HCT116 (cell line): Measurements from ENCODE around the gene LAMTOR3. TPM values are rescaled to one million over a fixed set of nuclear protein-coding genes. Genes with fewer than 3 reads are reported as not detected.

Experiments
- ATAC-seq: fragments of 200-7000 bp; cut with Tn5 transposase; 2 replicates; pipeline ENCODE4 v1.9.1; 2020; ENCODE audit warnings: mild to moderate bottlenecking, moderate library complexity
- BruUV-seq: library from RNA; stranded (reverse); fragments of 400-500 nt; replicated peaks from 2 replicates; lab custom pipeline; 2021; lab: Mats Ljungman, UMichigan
- CTCF ChIA-PET: fragments of 300-600 bp; sonication (Branson Sonifier 250); formaldehyde crosslinking; loops from one replicate; lab custom pipeline; 2021; ENCODE audit warnings: antibody characterized with exemption; lab: Charles Lee
- POLR2A ChIA-PET: fragments of 300-600, 350-600 bp; sonication (Branson Sonifier 250); formaldehyde crosslinking; loops from one replicate; lab custom pipeline; 2021; ENCODE audit warnings: antibody characterized with exemption; lab: Charles Lee
- RAD21 ChIA-PET, 2 experiments: fragments of 300-600 bp; sonication (Branson Sonifier 250); formaldehyde crosslinking; loops; one replicate each; lab custom pipeline; 2023; ENCODE audit warnings: low total read pairs in 2 of 2; ENCODE audit not compliant: uncharacterized antibody in 2 of 2, unreplicated experiment in 2 of 2, low non-redundant PET in 1 of 2; lab: Charles Lee
- DNase-seq: peaks from one replicate; pipeline ENCODE4 v3.0.0-alpha.2; 2010; ENCODE audit warnings: low read depth, low spot score
- H2AFZ ChIP-seq: fragments of 200-600 bp; shearing (Covaris generic), sonication (generic); 2 replicates; pipeline ENCODE4 v1.6.1; 2017; ENCODE audit warnings: low read depth, mixed run types, mixed read lengths, antibody characterized with exemption, low read length; ENCODE audit not compliant: poor library complexity, severe bottlenecking
- H3K27ac ChIP-seq: 2 replicates; pipeline ENCODE4 v1.5.1; 2012; ENCODE audit warnings: low read depth, low read length
- H3K27me3 ChIP-seq: fragments of 200-600 bp; sonication (generic); 2 replicates; pipeline ENCODE4 v1.6.1; 2016; ENCODE audit warnings: mixed run types, low read length, mixed read lengths; ENCODE audit not compliant: insufficient read depth
- H3K36me3 ChIP-seq, 2 experiments: fragments of 200-500 bp in 1 of 2; fragments of 200-600 bp in 1 of 2; sonication (Bioruptor generic) in 1 of 2; sonication (generic) in 1 of 2; 2 replicates each; pipeline versions ENCODE4 v1.5.1 to v1.6.1; 2014 to 2016; ENCODE audit warnings: low read length in 2 of 2, inconsistent platforms in 1 of 2, mixed read lengths in 1 of 2, mixed run types in 1 of 2; ENCODE audit not compliant: insufficient read depth in 2 of 2, control insufficient read depth in 1 of 2
- H3K4me1 ChIP-seq, 2 experiments: fragments of 200-600 bp in 1 of 2; sonication (generic) in 1 of 2; 2 replicates each; pipeline versions ENCODE4 v1.5.1 to v1.6.1; 2012 to 2017; ENCODE audit warnings: low read length in 2 of 2, inconsistent platforms in 1 of 2, mild to moderate bottlenecking in 1 of 2, mixed read lengths in 1 of 2, mixed run types in 1 of 2, moderate library complexity in 1 of 2; ENCODE audit not compliant: insufficient read depth in 2 of 2, control insufficient read depth in 1 of 2
- H3K4me2 ChIP-seq: fragments of 200-600 bp; sonication (generic); 2 replicates; pipeline ENCODE4 v1.6.1; 2017; ENCODE audit warnings: mixed run types, low read length, mixed read lengths
- H3K4me3 ChIP-seq, 2 experiments: fragments of 200-600 bp in 1 of 2; sonication (generic) in 1 of 2; replicated peaks in 1 of 2; 2 replicates each; pipeline ENCODE4 v1.5.1; 2011 to 2016; ENCODE audit warnings: low read length in 2 of 2, control low read depth in 1 of 2, low read depth in 1 of 2, mild to moderate bottlenecking in 1 of 2, mixed read lengths in 1 of 2, mixed run types in 1 of 2
- H3K79me2 ChIP-seq: fragments of 200-600 bp; sonication (generic); 2 replicates; pipeline ENCODE4 v1.6.1; 2017; ENCODE audit warnings: mild to moderate bottlenecking, mixed run types, low read length, moderate library complexity, mixed read lengths; ENCODE audit not compliant: insufficient read depth
- H3K9ac ChIP-seq: fragments of 200-600 bp; sonication (generic); 2 replicates; pipeline ENCODE4 v1.6.1; 2016; ENCODE audit warnings: low read length, mixed read lengths
- H3K9me2 ChIP-seq: fragments of 200-600 bp; sonication (generic), shearing (Covaris generic); 2 replicates; pipeline ENCODE4 v1.6.1; 2017; ENCODE audit warnings: mixed run types, mild to moderate bottlenecking, moderate library complexity; ENCODE audit not compliant: insufficient read depth
- H3K9me3 ChIP-seq, 2 experiments: fragments of 200-500 bp in 1 of 2; fragments of 200-600 bp in 1 of 2; sonication (Bioruptor generic) in 1 of 2; sonication (generic) in 1 of 2; 2 replicates each; pipeline ENCODE4 v1.6.1; 2014 to 2017; ENCODE audit warnings: low read length in 2 of 2, mixed read lengths in 2 of 2, inconsistent platforms in 1 of 2, low read depth in 1 of 2, mild to moderate bottlenecking in 1 of 2, mixed run types in 1 of 2, moderate library complexity in 1 of 2; ENCODE audit not compliant: control insufficient read depth in 1 of 2, insufficient read depth in 1 of 2
- H4K20me1 ChIP-seq: fragments of 200-600 bp; sonication (generic), shearing (Covaris generic); 2 replicates; pipeline ENCODE4 v1.6.1; 2017; ENCODE audit warnings: mixed run types, mild to moderate bottlenecking, moderate library complexity; ENCODE audit not compliant: insufficient read depth
- CEBPB ChIP-seq: IDR thresholded peaks from 2 replicates; pipeline ENCODE4 v1.6.1; 2012; ENCODE audit warnings: low read depth
- CTCF ChIP-seq, 3 experiments: fragments of 200-600 bp in 1 of 3; sonication (generic) in 1 of 3; IDR thresholded peaks in 2 of 3; conservative IDR thresholded peaks in 1 of 3; 2 replicates each; pipeline ENCODE4 v1.5.1; 2012 to 2017; ENCODE audit warnings: low read depth in 2 of 3, low read length in 2 of 3, antibody characterized with exemption in 1 of 3, borderline replicate concordance in 1 of 3, control low read depth in 1 of 3, mild to moderate bottlenecking in 1 of 3, mixed read lengths in 1 of 3, mixed run types in 1 of 3, moderate library complexity in 1 of 3; ENCODE audit not compliant: insufficient read depth in 1 of 3
- ELF1 ChIP-seq: IDR thresholded peaks from 2 replicates; pipeline ENCODE4 v1.6.1; 2012; ENCODE audit warnings: low read depth, borderline replicate concordance
- EZH2 ChIP-seq: fragments of 200-600 bp; sonication (generic); IDR thresholded peaks from 2 replicates; pipeline ENCODE4 v1.6.1; 2017; ENCODE audit warnings: antibody characterized with exemption, mixed run types
- FOSL1 ChIP-seq: IDR thresholded peaks from 2 replicates; pipeline ENCODE4 v1.6.1; 2012; ENCODE audit warnings: low read depth
- MAX ChIP-seq: IDR thresholded peaks from 2 replicates; pipeline ENCODE4 v1.6.1; 2012
- POLR2A ChIP-seq: IDR thresholded peaks from 2 replicates; pipeline ENCODE4 v1.7.0; 2011; ENCODE audit warnings: borderline replicate concordance; ENCODE audit not compliant: insufficient read depth, insufficient read length; ENCODE audit errors: extremely low read depth
- SIN3A ChIP-seq: IDR thresholded peaks from 2 replicates; pipeline ENCODE4 v1.6.1; 2012; ENCODE audit warnings: low read depth
- SP1 ChIP-seq: IDR thresholded peaks from 2 replicates; pipeline ENCODE4 v1.6.1; 2012; ENCODE audit warnings: low read depth
- TCF7L2 ChIP-seq: IDR thresholded peaks from 2 replicates; pipeline ENCODE4 v1.7.0; 2011; ENCODE audit warnings: borderline replicate concordance, inconsistent platforms; ENCODE audit not compliant: insufficient read depth, insufficient read length; ENCODE audit errors: extremely low read depth
- ZFX ChIP-seq: fragments of 450-650 bp; IDR thresholded peaks from 2 replicates; pipeline ENCODE4 v1.6.1; 2017
- ZNF274 ChIP-seq: fragments of 200-500 bp; sonication (Bioruptor generic); IDR thresholded peaks from 2 replicates; pipeline ENCODE4 v1.6.1; 2014; ENCODE audit warnings: mild to moderate bottlenecking, low read depth, low read length, inconsistent platforms
- intact Hi-C: fragments of 100-400 bp; cut with micrococcal nuclease; formaldehyde crosslinking; loops from 2 replicates; pipeline ENCODE4 v1.10.0; 2022
- total RNA-seq: library from RNA; stranded (reverse); gene quantifications from one replicate; pipeline ENCODE4 v1.2.1, GENCODE V29; 2021; ENCODE audit not compliant: unreplicated experiment

LAMTOR3 gene
- total RNA-seq, 1 experiment from 2014 or later: 21.0 TPM

GRCh38 chr4:99921174-99921573 lies 26.9 kb upstream of the LAMTOR3 start:
- POLR2A ChIA-PET: no interaction called here
- Histone ChIP-seq H4K20me1 (no peaks in the 10 kb centered on the region), H3K9me2 (no peaks in the 10 kb centered on the region), H3K9ac (no peak overlapping the region), H3K4me3 (no peak overlapping the region), H2AFZ (no peak overlapping the region), H3K4me1 (no peaks in the 10 kb centered on the region), H3K9me3 (no peaks in the 10 kb centered on the region), H3K4me2 (no peak overlapping the region), H3K27me3 (no peaks in the 10 kb centered on the region), H3K36me3 (peaks cover 0 to 16% of the 10 kb centered on the region in 2 experiments; a peak in 2 of 4 replicates), H3K27ac (no peak overlapping the region), H3K79me2 (peaks cover 30% of the 10 kb centered on the region)
- TF ChIP-seq MAX: no peak
- no peak for TF ChIP-seq EZH2
- TF ChIP-seq SP1: no peak
- no peak for TF ChIP-seq CTCF (IDR thresholded peaks at IDR 0.05 in 2 of 3, conservative IDR thresholded peaks at IDR 0.05 in 1 of 3; ENCODE audit: borderline replicate concordance in 1 of 3, insufficient read depth in 1 of 3, low read depth in 2 of 3, low read length in 2 of 3)
- CTCF ChIA-PET: no interaction called here
- RAD21 ChIA-PET: no interaction called here
- DNase-seq (no peak), ATAC-seq (no peak)
- no TSS peak for BruUV-seq
- intact Hi-C loops: no loop called here

GRCh38 chr4:99918656-99919055 lies 24.4 kb upstream of the LAMTOR3 start:
- ATAC-seq (no peak), DNase-seq (no peak)
- H2AFZ ChIP-seq: no peak overlapping the region
- BruUV-seq: no TSS peak
- no peaks in the 10 kb centered on the region for H4K20me1 ChIP-seq
- no peaks in the 10 kb centered on the region for H3K27me3 ChIP-seq
- no peak overlapping the region for H3K4me2 ChIP-seq
- H3K79me2 ChIP-seq: peaks cover 11% of the 10 kb centered on the region; the same call in 1 of the 2 replicates
- ChIA-PET POLR2A (no interaction called here), RAD21 (no interaction called here), CTCF (no interaction called here)
- no peak for TF ChIP-seq SP1
- TF ChIP-seq ELF1: no peak
- no peak for TF ChIP-seq ZFX
- no peak for TF ChIP-seq CEBPB
- no peak for TF ChIP-seq CTCF (IDR thresholded peaks at IDR 0.05 in 2 of 3, conservative IDR thresholded peaks at IDR 0.05 in 1 of 3; ENCODE audit: borderline replicate concordance in 1 of 3, insufficient read depth in 1 of 3, low read depth in 2 of 3, low read length in 2 of 3)
- no peak for TF ChIP-seq SIN3A
- no peak for TF ChIP-seq EZH2
- TF ChIP-seq ZNF274: no peak
- TF ChIP-seq POLR2A: no peak
- TF ChIP-seq FOSL1: no peak
- no peak for TF ChIP-seq TCF7L2
- intact Hi-C loops: no loop called here
- H3K9me2 ChIP-seq: no peaks in the 10 kb centered on the region
- H3K9ac ChIP-seq: no peak overlapping the region
- no peaks in the 10 kb centered on the region for H3K4me1 ChIP-seq
- H3K36me3 ChIP-seq: peaks cover 0 to 16% of the 10 kb centered on the region in 2 experiments; a peak in 2 of 4 replicates
- no peak overlapping the region for H3K27ac ChIP-seq
- no peak overlapping the region for H3K4me3 ChIP-seq
- no peaks in the 10 kb centered on the region for H3K9me3 ChIP-seq
